Measurements from ENCODE around the gene SAMD9.
"Not testable (repeated sequence)": the region's sequence is repeated elsewhere in the genome, so short reads cannot be mapped to it uniquely, and the experiment has no call there.

SAMD9 gene

DNA sequence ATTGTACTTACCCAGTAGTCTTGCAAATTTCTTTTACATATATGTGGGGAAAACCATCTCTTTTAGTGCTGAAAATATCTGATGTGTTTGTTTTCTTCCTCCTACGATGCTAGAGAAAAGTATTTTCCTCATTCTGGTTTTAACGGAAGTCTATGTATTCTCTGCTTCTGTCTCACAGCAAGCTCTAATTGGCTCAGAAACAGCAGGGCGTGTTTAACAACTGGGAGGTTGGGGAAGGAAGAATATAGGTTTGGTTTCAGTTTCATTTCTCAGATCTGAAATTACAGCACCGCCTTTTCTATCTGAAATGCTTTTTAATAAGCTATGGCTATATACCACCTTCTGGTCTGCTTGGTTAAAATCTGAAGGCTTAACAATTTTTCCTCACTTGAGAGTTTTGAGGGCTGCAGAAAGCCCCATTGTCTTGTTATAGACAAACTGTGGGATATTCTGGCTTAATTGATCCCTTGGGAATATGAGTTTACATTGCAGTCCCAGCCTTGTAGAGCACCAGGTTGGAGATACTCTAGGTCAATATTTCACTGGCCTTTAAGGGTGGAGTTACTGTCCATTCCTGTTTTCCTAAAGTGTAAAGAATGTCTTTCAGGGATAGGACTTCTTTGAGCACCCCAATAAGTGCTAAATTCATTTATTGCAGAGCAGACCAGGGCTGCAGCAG is at the start of gene SAMD9:
SAMD9 (minus strand) TSS at position 128 of the 679 bp plus-strand sequence. CDS start 11,882 bp downstream, outside the sequence.
- peak; percentile 39 for DNase-seq (ENCODE audit: low read depth)

DNA sequence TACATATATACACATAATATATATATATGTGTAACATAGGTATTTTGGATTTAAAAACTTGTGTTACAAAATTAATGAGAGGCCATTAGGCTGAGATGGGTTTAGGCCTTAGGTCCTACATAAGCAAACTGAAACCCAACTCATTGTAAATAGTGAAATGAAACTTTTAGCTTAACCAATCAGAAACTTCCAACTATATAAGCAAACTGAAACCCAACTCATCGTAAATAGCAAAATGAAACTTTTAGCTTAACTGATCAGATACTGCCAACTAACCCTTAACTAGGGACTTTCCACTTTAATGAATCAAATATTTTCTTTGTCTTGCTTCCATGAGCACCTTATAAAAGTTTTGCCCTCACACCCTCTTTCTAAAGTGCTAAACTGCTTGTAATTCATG is 47.7 kb upstream of the SAMD9 start:
- no peak for DNase-seq (ENCODE audit: low read depth)

DNA sequence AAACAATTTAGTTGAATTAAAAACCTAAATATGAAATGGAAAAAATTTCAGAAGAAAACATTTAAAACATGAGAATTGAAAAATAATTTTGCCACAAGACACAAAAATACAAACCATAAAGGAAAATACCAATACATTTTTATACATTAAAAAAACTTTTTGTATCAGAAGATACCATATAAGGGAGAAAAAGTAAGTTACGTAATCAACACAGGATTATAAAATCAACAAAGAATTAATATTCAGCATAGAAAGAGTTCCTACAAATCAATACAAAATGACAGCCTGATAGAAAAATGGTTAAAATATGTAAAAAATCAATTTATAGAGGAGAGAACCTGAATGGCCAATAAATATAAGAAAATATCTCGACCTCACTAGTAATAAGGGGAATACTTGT is 47.0 kb upstream of the SAMD9 start:
- no peak for DNase-seq (ENCODE audit: low read depth)

DNA sequence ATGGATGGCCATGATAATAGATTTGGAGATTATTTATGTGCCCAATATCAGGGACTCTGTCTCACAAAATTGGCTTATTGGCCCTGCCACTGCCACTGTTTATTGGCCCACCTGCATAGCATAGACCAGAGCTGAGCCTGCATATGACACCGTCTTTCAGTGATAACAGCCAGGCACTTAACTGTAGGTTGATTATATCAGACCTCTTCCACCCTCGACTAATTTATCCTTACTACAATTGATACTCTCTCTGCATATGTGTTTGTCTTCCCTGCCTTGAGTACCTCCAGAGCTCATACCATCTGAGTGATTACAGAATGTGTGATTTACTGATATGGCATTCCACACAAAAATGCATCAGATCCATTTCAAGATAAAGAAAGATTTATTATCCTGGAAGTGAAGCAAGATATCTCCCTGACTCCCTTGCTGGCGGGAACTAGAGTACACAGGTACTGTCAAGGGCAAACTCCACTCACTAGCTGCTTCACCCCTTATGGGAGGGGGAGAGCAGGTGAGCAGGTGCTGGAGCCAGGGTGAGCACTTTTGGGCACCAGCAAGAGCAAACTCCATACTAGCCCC is 43.5 kb upstream of the SAMD9 start:
- no peak for DNase-seq (ENCODE audit: low read depth)

DNA sequence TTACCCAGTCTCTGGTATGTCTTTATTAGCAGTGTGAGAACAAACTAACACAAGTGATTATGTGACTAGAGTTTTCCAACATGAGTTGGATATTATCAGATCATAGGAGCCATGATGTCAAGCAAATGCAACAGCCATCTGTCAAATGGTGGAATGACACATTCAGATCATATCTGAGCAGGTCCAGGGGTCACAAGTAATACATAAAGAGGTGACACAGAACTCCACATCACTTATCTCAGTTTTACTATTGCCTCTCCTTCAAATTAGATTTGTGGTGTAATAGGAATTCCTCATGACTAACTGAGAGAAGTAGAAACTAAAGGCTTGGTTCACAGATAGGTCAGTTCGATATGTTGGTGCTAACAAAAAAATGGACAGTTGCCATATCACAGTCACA is 42.6 kb upstream of the SAMD9 start:
- no peak for DNase-seq (ENCODE audit: low read depth)

DNA sequence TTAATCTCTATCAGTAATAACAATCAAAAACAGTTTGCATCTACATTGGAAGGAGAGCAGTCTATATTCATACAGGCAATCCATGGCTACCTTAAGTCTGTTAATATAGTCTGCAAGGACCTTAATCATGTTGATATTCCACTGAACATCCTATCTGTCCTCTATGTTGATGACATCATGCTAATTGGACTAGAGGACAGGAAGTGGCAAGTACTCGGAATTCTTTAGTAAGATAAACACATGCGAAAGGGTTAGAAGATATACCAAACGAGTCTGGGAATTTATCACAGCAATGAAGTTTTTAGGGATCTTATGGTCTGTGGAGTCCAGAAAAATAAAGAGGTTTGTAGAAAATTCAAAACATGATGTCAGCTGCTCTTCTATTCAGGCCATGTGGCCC is 41.7 kb upstream of the SAMD9 start:
- no peak for DNase-seq (ENCODE audit: low read depth)

DNA sequence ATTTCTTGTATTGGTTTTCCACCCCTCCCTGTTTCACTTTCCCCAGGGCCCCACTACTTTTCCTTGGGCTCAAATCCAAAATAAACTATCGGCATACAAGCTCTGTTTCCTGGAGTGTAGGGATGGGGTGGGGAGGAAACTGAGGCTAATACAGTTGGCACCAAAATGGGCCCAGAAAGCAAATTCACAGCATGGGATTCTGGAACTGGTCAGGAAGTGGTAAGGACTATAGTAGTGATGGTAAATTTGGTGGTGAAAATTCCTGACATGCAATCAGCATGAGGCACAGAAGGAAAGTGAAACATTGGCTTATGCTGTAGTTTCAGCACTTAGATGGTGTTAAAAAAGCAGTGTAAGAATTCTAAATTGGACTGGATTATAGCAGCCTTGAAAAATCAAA is 39.1 kb upstream of the SAMD9 start:
- no peak for DNase-seq (ENCODE audit: low read depth)

DNA sequence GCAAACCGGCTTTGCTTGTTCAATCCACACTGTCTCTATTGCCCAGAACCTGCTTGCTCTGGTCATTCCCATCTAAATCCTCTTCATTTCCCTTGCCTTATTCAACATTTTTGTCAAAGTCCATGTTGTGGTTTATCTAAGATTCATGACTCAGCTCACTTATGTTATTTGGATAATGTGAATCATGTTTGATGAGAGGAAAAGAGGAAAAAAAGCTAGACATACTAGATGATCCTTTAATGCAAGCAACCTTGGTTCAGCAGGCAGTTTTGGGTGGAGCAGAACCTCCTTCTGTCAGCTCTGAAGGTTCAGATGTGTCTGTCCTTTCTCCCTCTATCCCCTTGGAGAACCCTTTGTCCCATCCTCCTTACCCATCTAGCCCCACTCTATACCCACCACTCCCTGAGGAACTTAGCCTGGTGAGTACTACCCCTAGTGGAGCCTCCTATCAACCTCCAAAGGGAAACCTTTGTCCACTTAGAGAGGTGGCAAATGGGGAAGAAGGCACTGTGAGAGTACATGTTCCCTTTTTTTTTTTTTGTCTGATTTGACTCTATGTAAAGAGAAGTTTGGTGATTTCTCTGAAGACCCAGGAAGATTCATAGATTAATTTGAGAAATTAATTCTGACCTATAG is 32.5 kb upstream of the SAMD9 start:
- no peak for DNase-seq (ENCODE audit: low read depth)

DNA sequence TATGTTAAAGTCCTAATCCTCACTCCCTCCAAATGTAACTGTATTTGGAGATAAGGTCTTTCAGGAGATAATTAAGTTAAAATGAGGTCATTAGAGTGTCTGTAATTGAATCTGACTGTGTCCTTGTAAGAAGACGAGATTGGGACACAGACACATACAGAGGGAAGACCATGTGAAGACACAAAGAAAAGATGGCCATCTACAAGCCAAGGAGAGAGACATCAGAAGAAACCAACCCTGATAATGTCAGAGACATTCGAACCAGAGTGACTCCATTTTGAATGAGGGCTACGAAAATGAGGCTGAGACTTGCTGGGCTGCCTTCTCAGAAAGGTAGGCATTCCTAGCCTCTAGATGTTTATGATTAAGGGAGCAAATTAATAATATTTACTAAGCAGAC is 30.9 kb upstream of the SAMD9 start:
- DNase-seq (ENCODE audit: low read depth) = no peak

DNA sequence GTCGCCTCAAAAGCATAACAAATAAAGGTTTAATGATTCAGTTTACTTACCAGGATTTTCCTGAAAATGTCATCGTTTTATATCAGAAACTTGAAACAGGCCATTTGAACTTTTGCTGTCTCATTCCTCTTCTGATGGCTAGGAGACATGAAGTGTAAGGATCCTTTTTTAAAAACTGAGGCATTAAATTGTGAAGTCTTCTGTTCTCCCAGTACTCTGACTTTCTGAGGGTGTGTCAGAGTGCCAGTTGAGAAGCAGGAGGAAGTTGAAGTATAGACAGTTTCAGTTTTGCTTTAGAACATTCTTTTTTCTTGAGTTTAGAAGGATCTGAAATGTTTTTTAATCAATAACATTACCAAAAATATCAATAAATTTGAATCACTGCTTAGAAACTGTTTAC is 30.4 kb upstream of the SAMD9 start, which contains the start of gene SAMD9L:
SAMD9L (minus strand) TSS at position 242 of the 400 bp plus-strand sequence. CDS start 12,414 bp downstream, outside the sequence.
- DNase-seq (ENCODE audit: low read depth) = no peak

DNA sequence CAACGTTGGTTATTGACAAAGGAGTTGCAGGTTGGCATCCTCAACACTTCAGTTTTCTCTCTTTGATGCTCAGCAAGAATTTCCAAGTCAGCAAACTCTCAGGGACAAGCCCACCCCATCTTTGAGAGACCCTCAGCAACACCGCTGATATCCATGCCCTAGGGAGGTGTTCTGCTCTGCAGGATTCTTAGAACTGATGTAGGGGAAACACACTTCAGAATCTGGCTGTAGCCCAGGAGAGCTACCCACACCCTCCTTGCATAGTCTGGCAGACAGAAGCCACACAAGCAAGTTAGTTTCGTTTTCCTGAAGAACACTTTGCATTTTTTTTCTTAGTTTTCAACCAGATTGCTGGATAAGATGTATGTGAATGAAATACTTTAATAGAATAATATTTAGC is 29.6 kb upstream of the SAMD9 start:
- peak; percentile 7 for DNase-seq (ENCODE audit: low read depth)

DNA sequence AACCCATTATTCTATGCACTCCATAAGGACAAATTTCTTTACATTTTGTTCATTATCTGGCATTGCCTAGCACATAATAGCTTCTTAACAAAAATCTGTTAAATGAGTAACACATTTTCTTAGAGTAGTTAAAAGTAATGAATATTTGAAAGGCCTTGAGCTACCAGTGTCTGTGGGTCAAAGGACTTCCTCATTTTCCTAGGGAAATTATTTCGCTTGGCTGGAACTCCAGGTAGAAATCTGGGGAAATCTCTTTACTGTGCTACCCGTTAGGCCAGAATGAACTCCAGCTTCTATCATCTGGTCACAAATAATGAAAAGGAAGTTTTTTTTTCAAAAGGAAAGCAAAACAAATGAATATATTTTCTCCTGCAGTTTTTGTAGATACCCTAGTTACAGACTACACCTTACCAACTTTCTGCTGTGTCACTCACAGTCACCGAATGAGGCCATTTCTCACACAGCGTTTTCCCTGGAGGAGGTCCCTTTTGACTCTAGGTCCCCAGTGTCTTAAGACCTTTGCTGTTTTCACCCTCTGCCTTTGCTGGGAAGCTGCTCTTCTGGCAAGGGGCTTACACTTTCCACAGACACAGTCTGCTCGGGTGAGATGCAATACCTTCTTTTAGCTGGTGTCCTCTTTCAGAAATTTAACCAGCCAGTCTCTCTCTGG is 28.8 kb upstream of the SAMD9 start:
- DNase-seq (ENCODE audit: low read depth) = no peak

DNA sequence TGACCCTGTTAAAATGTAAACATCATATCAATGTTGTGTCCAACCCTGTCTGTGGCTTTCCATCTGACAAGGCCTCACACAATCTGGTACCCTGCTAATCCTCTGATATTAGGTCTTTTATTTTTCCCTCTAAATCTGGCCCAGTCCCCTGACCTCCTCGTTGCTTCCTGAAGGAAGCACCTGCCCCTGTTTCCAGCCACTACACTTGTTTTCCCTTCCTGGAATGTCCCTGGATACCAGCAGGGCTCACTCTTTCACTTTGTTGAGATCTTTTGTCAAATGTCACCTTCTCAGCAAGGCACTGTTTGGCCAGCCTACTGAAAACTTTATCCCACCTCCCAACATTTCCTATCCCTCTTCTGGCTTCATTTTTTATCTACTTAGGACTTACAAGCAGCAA is 28.3 kb upstream of the SAMD9 start:
- DNase-seq (ENCODE audit: low read depth) = no peak

DNA sequence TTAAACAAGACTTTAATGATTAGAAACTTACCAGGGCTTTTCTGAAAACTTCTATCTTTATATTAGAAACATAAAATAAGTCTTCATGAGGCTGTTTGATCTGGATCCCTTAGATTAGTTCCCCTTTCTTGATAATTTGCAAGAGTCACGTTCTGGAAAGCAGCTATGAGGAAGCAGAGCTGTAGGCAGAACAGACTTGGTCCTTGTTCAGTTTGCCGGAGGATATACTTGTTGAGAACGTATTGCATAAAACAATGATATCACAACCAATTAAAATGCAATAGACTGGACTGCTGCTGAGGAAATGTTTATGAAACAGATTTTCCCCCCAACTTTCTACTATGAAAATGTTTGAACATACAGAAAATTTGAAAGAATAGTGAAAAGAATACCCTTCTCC is 27.6 kb upstream of the SAMD9 start:
- no peak for DNase-seq (ENCODE audit: low read depth)

DNA sequence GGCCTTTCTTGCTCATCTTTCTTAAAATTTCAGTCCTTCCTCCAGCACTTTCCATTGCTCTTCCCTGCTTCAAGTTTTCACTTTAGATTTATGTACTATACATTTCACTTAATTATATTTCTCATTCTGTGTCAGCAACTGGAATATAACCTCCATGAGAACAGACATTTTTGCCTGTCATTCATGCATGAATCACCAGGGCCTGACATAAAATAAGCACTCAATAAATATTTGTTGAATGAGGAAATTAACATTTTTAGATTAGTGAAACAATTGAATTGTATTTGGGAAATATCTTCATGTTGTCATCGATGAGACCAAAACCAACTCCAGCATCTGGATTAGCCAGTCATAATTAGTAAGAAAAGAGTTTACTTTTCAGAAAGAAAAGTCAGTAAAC is 24.3 kb upstream of the SAMD9 start:
- DNase-seq (ENCODE audit: low read depth) = no peak

DNA sequence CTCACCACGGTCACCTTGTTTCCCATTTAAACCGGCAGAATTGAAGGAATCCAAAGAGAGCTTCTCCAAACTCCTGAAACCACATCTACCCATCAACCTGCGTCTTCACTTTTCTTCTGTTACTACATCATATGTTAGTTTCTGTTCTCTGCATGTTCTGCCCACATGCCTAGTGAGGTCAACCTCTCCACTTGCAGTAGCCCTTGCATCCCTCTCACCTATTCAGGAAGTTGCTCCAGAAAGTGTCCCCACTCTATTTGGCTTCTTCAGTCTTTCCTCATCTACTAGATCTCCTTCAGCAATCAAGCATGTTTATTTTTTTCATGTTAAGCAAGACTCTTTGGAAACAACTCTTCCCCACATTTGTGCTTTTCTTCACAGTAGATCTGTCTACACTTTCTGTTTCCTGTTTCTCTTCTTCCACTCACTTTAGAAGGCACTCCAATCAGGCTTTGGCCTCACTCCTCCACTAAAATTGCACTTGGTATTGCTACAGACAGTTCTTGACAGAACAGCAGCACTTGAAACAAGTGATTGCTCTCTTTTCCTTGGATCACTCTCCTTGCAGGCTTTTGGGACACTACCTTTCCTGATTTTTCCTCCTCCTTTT is 22.9 kb upstream of the SAMD9 start:
- no peak for DNase-seq (ENCODE audit: low read depth)

DNA sequence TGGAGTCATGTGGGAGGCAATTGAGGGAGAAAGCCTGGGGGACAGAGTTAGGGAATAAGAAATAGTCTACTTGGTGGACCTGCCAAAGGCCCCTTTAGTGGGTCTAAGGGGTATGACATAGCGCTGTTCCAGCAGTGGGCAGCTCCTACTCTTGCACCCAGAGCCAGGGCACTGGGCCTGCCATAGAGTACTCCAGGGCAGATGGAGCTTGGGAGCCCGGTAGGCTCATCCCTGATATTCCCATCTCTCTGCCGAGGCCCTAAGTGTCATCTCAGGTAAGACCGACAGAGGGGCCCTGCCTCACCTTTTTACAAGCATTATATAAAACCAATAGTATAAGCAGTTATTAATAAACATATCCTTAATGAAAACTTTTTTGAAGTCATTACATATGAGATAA is 20.8 kb upstream of the SAMD9 start:
- DNase-seq (ENCODE audit: low read depth) = no peak

DNA sequence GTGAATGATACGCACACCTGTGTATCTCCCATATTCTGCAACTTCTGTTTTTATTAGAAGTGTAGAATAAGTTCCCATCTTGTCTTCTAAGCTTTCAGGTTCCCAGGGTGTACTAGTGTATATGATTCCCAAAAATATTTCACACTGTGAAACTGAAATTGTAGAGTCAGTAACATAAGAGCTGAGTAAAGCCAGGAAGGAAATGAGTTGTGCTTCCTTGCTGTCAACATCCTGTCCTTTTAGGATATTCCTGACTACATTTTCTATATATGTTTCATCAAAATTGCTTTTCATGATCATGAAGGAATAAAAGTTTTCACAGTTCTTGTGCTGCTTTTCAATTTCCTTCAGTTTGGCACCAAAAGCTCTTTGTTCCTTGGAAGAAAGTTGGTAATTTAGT is 15.2 kb upstream of the SAMD9 start:
- DNase-seq (ENCODE audit: low read depth) = no peak

DNA sequence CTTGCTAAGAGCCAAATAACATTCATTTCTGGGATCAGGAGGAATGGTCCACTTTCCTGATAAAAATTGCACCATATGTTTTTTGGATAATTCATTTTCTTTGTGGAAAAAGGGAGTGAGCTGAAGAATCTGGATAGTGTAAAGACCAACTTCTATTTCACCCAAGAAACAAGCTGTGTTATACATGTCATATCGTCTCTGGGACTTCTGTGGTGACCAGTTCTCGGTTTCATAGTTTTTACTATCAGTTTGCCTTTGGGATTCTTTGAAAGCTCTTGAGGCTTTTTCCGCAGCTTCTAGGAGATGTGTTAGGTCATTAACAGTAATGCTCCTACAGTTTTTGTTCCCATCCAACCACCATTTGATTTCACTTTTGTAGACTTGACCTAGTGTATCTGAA is 14.4 kb upstream of the SAMD9 start:
- no peak for DNase-seq (ENCODE audit: low read depth)

DNA sequence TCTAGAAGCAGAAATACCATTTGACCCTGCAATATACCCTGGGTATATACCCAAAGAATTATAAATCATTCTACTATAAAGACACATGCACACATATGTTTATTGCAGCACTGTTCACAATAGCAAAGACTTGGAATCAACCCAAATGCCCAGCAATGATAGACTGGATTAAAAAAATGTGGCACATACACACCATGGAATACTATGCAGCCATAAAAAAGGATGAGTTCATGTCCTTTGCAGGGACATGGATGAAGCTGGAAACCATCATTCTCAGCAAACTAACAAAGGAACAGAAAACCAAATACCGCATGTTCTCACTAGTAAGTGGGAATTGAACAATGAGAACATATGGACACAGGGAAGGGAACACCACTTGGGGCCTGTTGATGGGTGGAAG is 9.2 kb upstream of the SAMD9 start:
- not testable (repeated sequence) for DNase-seq (ENCODE audit: low read depth)

DNA sequence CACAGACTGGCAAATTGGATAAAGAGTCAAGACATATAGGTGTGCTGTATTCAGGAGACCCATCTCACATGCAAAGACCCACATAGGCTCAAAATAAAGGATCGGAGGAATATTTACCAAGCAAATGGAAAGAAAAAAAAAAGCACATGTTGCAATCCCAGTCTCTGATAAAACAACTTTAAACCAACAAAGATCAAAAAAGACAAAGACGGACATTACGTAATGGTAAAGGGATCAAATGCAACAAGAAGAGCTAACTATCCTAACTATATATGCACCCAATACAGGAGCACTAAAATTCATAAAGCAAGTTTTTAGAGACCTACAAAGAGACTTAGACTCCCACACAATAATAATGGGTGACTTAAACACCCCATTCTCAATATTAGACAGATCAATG is 5.8 kb upstream of the SAMD9 start:
- not testable (repeated sequence) for DNase-seq (ENCODE audit: low read depth)

All from activated T-cell treated with anti-CD3 and anti-CD28 coated beads for 24 hours (primary cell).